GM06990 (cell line): ENCODE data around the gene GPR153.

Experiments
- DNase-seq: peaks from one replicate; pipeline ENCODE4 v3.0.0-alpha.2; 2011; ENCODE audit not compliant: insufficient read length; ENCODE audit errors: extremely low read depth
- H3K27me3 ChIP-seq: replicated peaks from 2 replicates; pipeline ENCODE4 v1.6.0; 2011; ENCODE audit warnings: low read length; ENCODE audit not compliant: control insufficient read depth, insufficient read depth
- H3K36me3 ChIP-seq: 2 replicates; pipeline ENCODE4 v1.5.1; 2011; ENCODE audit warnings: low read length; ENCODE audit not compliant: control insufficient read depth, insufficient read depth
- H3K4me3 ChIP-seq: replicated peaks from 2 replicates; pipeline ENCODE4 v1.5.1; 2011; ENCODE audit warnings: low read depth, mild to moderate bottlenecking, control low read depth, low read length
- TF ChIP-seq, protein P1 (sequence below): IDR thresholded peaks from 2 replicates; pipeline ENCODE4 v1.5.1; 2011; ENCODE audit warnings: low read length, control low read depth, mild to moderate bottlenecking, inconsistent platforms; ENCODE audit not compliant: insufficient read depth, poor library complexity, severe bottlenecking

Gene GPR153

DNA sequence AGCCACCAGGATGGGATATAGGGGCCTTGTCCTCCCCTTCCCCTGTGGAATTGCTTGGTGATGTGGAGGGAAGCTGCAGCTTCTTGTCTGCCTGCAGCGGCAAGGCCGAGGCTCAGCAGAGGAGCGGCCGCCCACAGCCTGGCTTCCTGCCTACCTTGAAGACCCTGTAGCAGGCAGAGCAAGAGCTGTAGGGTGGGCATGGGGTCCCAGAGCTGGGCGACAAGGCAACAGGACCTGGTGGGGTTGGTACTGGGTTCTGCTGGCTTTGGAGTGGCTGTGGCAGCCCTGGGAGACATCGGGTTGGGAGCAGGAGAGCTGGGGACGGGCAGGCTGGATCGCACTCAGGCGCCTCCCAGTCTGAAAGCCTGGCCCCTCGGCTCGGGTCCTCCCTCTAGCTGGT, 5.7 kb upstream of the GPR153 start:
- Histone ChIP-seq H3K27me3 (no peaks in the 10 kb centered on the region), H3K36me3 (no peaks in the 10 kb centered on the region; the same call in 1 of the 2 replicates), H3K4me3 (no peak overlapping the region)
- TF ChIP-seq, protein P1, sequence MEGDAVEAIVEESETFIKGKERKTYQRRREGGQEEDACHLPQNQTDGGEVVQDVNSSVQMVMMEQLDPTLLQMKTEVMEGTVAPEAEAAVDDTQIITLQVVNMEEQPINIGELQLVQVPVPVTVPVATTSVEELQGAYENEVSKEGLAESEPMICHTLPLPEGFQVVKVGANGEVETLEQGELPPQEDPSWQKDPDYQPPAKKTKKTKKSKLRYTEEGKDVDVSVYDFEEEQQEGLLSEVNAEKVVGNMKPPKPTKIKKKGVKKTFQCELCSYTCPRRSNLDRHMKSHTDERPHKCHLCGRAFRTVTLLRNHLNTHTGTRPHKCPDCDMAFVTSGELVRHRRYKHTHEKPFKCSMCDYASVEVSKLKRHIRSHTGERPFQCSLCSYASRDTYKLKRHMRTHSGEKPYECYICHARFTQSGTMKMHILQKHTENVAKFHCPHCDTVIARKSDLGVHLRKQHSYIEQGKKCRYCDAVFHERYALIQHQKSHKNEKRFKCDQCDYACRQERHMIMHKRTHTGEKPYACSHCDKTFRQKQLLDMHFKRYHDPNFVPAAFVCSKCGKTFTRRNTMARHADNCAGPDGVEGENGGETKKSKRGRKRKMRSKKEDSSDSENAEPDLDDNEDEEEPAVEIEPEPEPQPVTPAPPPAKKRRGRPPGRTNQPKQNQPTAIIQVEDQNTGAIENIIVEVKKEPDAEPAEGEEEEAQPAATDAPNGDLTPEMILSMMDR = no peak
- DNase-seq = no peak

GRCh38 chr1:6265151-6265550, 4.3 kb upstream of the GPR153 start:
- TF ChIP-seq, protein P1 = no peak
- Histone ChIP-seq H3K4me3 (no peak overlapping the region), H3K27me3 (no peaks in the 10 kb centered on the region; the same call in 1 of the 2 replicates), H3K36me3 (no peaks in the 10 kb centered on the region; the same call in 1 of the 2 replicates)
- DNase-seq = no peak

DNA sequence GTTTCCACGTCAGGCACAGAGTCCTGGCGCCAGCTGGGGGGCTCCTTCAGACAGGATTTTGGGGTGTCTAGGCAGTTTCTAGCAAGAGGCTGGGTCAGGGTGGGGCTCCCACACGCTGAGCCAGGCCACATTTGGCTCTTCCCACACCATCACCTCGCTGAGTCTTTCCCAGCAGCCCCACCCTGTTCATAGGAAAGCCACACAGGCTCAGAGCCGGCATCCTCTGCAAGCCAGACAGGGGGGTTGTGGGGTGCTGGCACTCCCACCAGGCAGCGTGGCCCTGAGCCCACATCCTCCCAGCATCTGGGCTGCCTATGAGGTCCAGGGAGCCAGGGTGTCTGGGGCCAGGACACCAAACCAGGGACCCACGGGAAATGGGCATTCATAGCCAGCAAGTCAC, 2.8 kb upstream of the GPR153 start:
- no peak overlapping the region for H3K4me3 ChIP-seq
- H3K27me3 ChIP-seq = no peaks in the 10 kb centered on the region; the same call in 1 of the 2 replicates
- DNase-seq = no peak
- no peaks in the 10 kb centered on the region; the same call in 1 of the 2 replicates for H3K36me3 ChIP-seq
- TF ChIP-seq, protein P1 = no peak

DNA sequence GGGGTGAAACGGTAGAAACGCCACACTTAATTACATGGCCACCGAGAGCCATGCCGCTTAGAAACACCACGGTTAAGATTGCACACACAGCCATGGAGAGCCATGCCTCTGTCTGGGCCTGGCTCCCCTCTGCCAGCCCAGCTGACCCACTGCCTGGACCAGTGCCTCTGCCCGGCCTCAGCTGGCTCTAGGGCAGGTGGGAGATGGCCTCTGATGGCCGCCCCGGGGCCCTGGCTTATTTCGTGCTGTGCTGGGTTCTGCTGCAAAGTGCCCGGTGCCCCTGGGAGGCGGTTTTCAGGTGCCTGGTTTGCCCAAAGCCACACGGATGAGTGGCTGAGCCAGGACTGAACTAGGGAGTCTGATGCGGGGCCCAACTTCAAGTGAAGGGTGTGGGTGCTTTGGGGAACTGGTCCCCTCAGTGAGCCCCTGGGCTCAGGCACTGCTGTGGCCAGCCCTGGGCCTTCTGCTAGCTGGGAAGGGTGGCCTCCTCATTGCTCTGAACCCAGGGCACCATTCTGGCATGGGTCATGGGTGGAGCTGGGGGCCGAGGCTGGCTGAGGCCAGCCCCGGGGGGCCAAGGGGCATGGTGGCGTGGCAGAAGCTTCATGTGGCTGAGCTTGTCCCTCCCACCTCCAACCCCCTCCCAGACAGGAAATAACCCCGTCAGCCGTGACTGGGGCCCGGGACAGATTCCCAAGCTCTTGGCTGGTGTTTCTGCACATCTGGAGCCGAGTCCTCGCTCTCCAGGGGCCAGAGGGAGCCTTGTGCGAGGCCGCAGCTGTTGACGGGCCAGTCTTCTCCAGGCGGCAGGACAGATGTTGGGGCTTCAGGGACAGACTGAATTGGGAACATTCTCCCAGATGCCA, 1.9 kb upstream of the GPR153 start:
- H3K27me3 ChIP-seq = no peaks in the 10 kb centered on the region; the same call in 1 of the 2 replicates
- no peak overlapping the region for H3K4me3 ChIP-seq
- no peak for DNase-seq
- no peaks in the 10 kb centered on the region; the same call in 1 of the 2 replicates for H3K36me3 ChIP-seq
- TF ChIP-seq, protein P1 = no peak

GRCh38 chr1:6261615-6261995, 707 bp upstream of the GPR153 start:
- no peaks in the 10 kb centered on the region; the same call in 1 of the 2 replicates for H3K36me3 ChIP-seq
- no peak for DNase-seq
- H3K4me3 ChIP-seq = peak overlapping the region; percentile 51
- TF ChIP-seq, protein P1 = no peak
- no peaks in the 10 kb centered on the region; the same call in 1 of the 2 replicates for H3K27me3 ChIP-seq
